Thyroid gland (tissue), 4 donors: ENCODE measurements around the gene FHOD3.

Source experiments
- CTCF ChIP-seq, 6 experiments: fragments of 200-600 bp in 3 of 6; fragments of 450-650 bp in 3 of 6; sonication (generic) in 3 of 6; IDR thresholded peaks; one replicate each; pipeline ENCODE4 v1.5.1; 2016 to 2019; ENCODE audit warnings: antibody characterized with exemption in 6 of 6, mild to moderate bottlenecking in 2 of 6, inconsistent platforms in 1 of 6, moderate library complexity in 1 of 6
- POLR2A ChIP-seq, 2 donors: fragments of 450-650 bp; IDR thresholded peaks; one replicate each; pipeline ENCODE4 v1.6.1; 2017; ENCODE audit warnings: antibody characterized with exemption in 2 of 2, mild to moderate bottlenecking in 2 of 2, moderate library complexity in 1 of 2

GRCh38 chr18:36326771-36327170 is 29.3 kb downstream of the FHOD3 start:
- TF ChIP-seq CTCF (IDR thresholded peaks at IDR 0.05) (no peak), POLR2A (IDR thresholded peaks at IDR 0.05) (no peak)
